GM19452 (cell line): ENCODE results near the gene DHRSX.
"Not testable (repeated sequence)": the region's sequence is repeated elsewhere in the genome, so short reads cannot be mapped to it uniquely, and the experiment has no call there.

Experiments
- ATAC-seq: cut with Tn5 transposase; IDR thresholded peaks from one replicate; pipeline ENCODE4 v1.9.1; 2021; ENCODE audit not compliant: unreplicated experiment

Gene DHRSX

GRCh38 chrX:2430265-2430825 is 70.4 kb downstream of the DHRSX start:
- ATAC-seq = no peak

GRCh38 chrX:2427737-2428136 is 73.0 kb downstream of the DHRSX start:
- ATAC-seq = no peak

GRCh38 chrX:2427147-2427546 is 73.6 kb downstream of the DHRSX start:
- no peak for ATAC-seq

GRCh38 chrX:2426289-2426882 is 74.4 kb downstream of the DHRSX start:
- no peak for ATAC-seq

GRCh38 chrX:2425286-2426071 is 75.3 kb downstream of the DHRSX start:
- no peak for ATAC-seq

- no peak for ATAC-seq
Observed at GRCh38 chrX:2424317-2424716, 76.5 kb downstream of the DHRSX start.

GRCh38 chrX:2423899-2424298 is 76.9 kb downstream of the DHRSX start:
- no peak for ATAC-seq

GRCh38 chrX:2423282-2423681 is 77.5 kb downstream of the DHRSX start:
- ATAC-seq = no peak

- ATAC-seq = not testable (repeated sequence)
Observed at GRCh38 chrX:2419418-2419817, 81.4 kb downstream of the DHRSX start.

- no peak for ATAC-seq
Observed at GRCh38 chrX:2418000-2418399, 82.8 kb downstream of the DHRSX start.

- no peak for ATAC-seq
Observed at GRCh38 chrX:2416851-2417604, 83.7 kb downstream of the DHRSX start.

GRCh38 chrX:2414384-2414783 is 86.4 kb downstream of the DHRSX start:
- no peak for ATAC-seq

GRCh38 chrX:2413969-2414368 is 86.8 kb downstream of the DHRSX start:
- ATAC-seq = no peak

- ATAC-seq = no peak
Observed at GRCh38 chrX:2412131-2412530, 88.6 kb downstream of the DHRSX start.

- no peak for ATAC-seq
Observed at GRCh38 chrX:2410279-2411020, 90.3 kb downstream of the DHRSX start.

GRCh38 chrX:2409796-2410195 is 91.0 kb downstream of the DHRSX start:
- ATAC-seq = no peak

- ATAC-seq = no peak
Observed at GRCh38 chrX:2408856-2409255, 91.9 kb downstream of the DHRSX start.

- no peak for ATAC-seq
Observed at GRCh38 chrX:2406891-2407518, 93.8 kb downstream of the DHRSX start.

GRCh38 chrX:2404776-2405175 is 96.0 kb downstream of the DHRSX start:
- ATAC-seq = no peak

GRCh38 chrX:2402361-2402690 is 98.5 kb downstream of the DHRSX start:
- no peak for ATAC-seq
